Measurements from ENCODE around the gene EEF2KMT. TPM values are rescaled to one million over a fixed set of nuclear protein-coding genes. Genes with fewer than 3 reads are reported as not detected.

Gene EEF2KMT
- total RNA-seq, 1 donor from 2014 or later, result 9.4 TPM

- H3K4me3 ChIP-seq (ENCODE audit: low read depth, low read length), result no peak overlapping the region
- no peak for TF ChIP-seq CTCF (conservative IDR thresholded peaks at IDR 0.05; ENCODE audit: low read depth, low read length)
- no peak for DNase-seq (ENCODE audit: low read depth)
Observed at GRCh38 chr16:5060073-5060641, 37.4 kb downstream of the EEF2KMT start.

- no peak for TF ChIP-seq CTCF (conservative IDR thresholded peaks at IDR 0.05; ENCODE audit: low read depth, low read length)
- DNase-seq (ENCODE audit: low read depth), result no peak
- no peak overlapping the region for H3K4me3 ChIP-seq (ENCODE audit: low read depth, low read length)
Observed at GRCh38 chr16:5059386-5060072, 38.1 kb downstream of the EEF2KMT start.

- H3K4me3 ChIP-seq (ENCODE audit: low read depth, low read length), result no peak overlapping the region
- peak; percentile 22 for TF ChIP-seq CTCF (conservative IDR thresholded peaks at IDR 0.05; ENCODE audit: low read depth, low read length)
- DNase-seq (ENCODE audit: low read depth), result no peak
Observed at GRCh38 chr16:5058476-5058875, 39.1 kb downstream of the EEF2KMT start.

GRCh38 chr16:5056352-5056751 lies 41.2 kb downstream of the EEF2KMT start:
- TF ChIP-seq CTCF (conservative IDR thresholded peaks at IDR 0.05; ENCODE audit: low read depth, low read length), result peak; percentile 46
- H3K4me3 ChIP-seq (ENCODE audit: low read depth, low read length), result no peak overlapping the region
- DNase-seq (ENCODE audit: low read depth), result no peak

GRCh38 chr16:5054876-5055865 lies 42.4 kb downstream of the EEF2KMT start:
- no peak for DNase-seq (ENCODE audit: low read depth)
- no peak overlapping the region for H3K4me3 ChIP-seq (ENCODE audit: low read depth, low read length)
- no peak for TF ChIP-seq CTCF (conservative IDR thresholded peaks at IDR 0.05; ENCODE audit: low read depth, low read length)

- no peak for DNase-seq (ENCODE audit: low read depth)
- no peak overlapping the region for H3K4me3 ChIP-seq (ENCODE audit: low read depth, low read length)
- TF ChIP-seq CTCF (conservative IDR thresholded peaks at IDR 0.05; ENCODE audit: low read depth, low read length), result no peak
Observed at GRCh38 chr16:5046914-5047313, 50.7 kb downstream of the EEF2KMT start.

All from epithelial cell of proximal tubule (primary cell).